Large intestine (tissue), 3 donors: Measurements from ENCODE around the gene PPM1L. TPM values are rescaled to one million over a fixed set of nuclear protein-coding genes. Genes with fewer than 3 reads are reported as not detected.

Experiments used
- DNase-seq, 2 donors: peaks; one replicate each; pipeline versions ENCODE4 v3.0.0 to v3.0.0-alpha.2; 2013
- H3K27ac ChIP-seq: one replicate; pipeline ENCODE4 v1.5.1; 2013; ENCODE audit warnings: low read length
- H3K27me3 ChIP-seq: 2 replicates; pipeline ENCODE4 v1.6.1; 2013; ENCODE audit warnings: low read length; ENCODE audit not compliant: control insufficient read depth, insufficient read depth
- H3K36me3 ChIP-seq: 2 replicates; pipeline ENCODE4 v1.6.1; 2013; ENCODE audit warnings: low read length; ENCODE audit not compliant: control insufficient read depth, insufficient read depth
- H3K4me1 ChIP-seq: one replicate; pipeline ENCODE4 v1.6.1; 2013; ENCODE audit warnings: low read length; ENCODE audit not compliant: control insufficient read depth, insufficient read depth
- H3K4me3 ChIP-seq: one replicate; pipeline ENCODE4 v1.5.1; 2013; ENCODE audit warnings: low read length
- H3K9me3 ChIP-seq: one replicate; pipeline ENCODE4 v1.6.1; 2013; ENCODE audit warnings: mild to moderate bottlenecking, low read depth, low read length, moderate library complexity; ENCODE audit not compliant: control insufficient read depth
- WGBS: methylation state at CpG from one replicate; pipeline ENCODE4 v1.1.5; 2013; ENCODE audit warnings: low lambda C conversion rate; ENCODE audit not compliant: insufficient coverage; 5-methylcytosine and 5-hydroxymethylcytosine counted together
- polyA plus RNA-seq: library from polyadenylated mRNA; unstranded; fragments of 120-200 nt; gene quantifications from one replicate; pipeline ENCODE4 v1.2.1, GENCODE V29; 2013

The PPM1L gene
- polyA plus RNA-seq, 1 donor: 4.5 TPM

- no peaks in the 10 kb centered on the region for H3K4me1 ChIP-seq
- no peak overlapping the region for H3K27ac ChIP-seq
Measured at GRCh38 chr3:160781863-160782262, 25.8 kb downstream of the PPM1L start.

GRCh38 chr3:160784853-160785252 lies 28.8 kb downstream of the PPM1L start:
- Histone ChIP-seq H3K4me3 (no peak overlapping the region), H3K27me3 (no peaks in the 10 kb centered on the region), H3K9me3 (peaks cover 2% of the 10 kb centered on the region), H3K36me3 (no peaks in the 10 kb centered on the region), H3K4me1 (no peaks in the 10 kb centered on the region), H3K27ac (no peak overlapping the region)
- no peak for DNase-seq

More at GRCh38 chr3:160781863-160782262, 25.8 kb downstream of the PPM1L start:
- Histone ChIP-seq H3K27me3 (no peaks in the 10 kb centered on the region), H3K4me3 (no peak overlapping the region), H3K36me3 (no peaks in the 10 kb centered on the region), H3K9me3 (no peaks in the 10 kb centered on the region)
- DNase-seq: no peak
- no CpG with 5 or more reads among the region's 3 CpGs for WGBS

- H3K36me3 ChIP-seq: no peaks in the 10 kb centered on the region
- H3K27me3 ChIP-seq: no peaks in the 10 kb centered on the region
- no peak overlapping the region for H3K4me3 ChIP-seq
- DNase-seq: no peak
- H3K4me1 ChIP-seq: no peaks in the 10 kb centered on the region
- WGBS: 57% methylated on average over 1 of the region's 2 CpGs
- H3K27ac ChIP-seq: no peak overlapping the region
- H3K9me3 ChIP-seq: peaks cover 2% of the 10 kb centered on the region
Measured at GRCh38 chr3:160790726-160791125, 34.7 kb downstream of the PPM1L start.

- Histone ChIP-seq H3K4me3 (no peak overlapping the region), H3K27ac (no peak overlapping the region), H3K36me3 (no peaks in the 10 kb centered on the region), H3K27me3 (no peaks in the 10 kb centered on the region), H3K4me1 (no peaks in the 10 kb centered on the region), H3K9me3 (peaks cover 2% of the 10 kb centered on the region)
- no CpG with 5 or more reads among the region's 2 CpGs for WGBS
- DNase-seq: no peak
Measured at GRCh38 chr3:160792540-160792939, 36.5 kb downstream of the PPM1L start.

- WGBS: no CpG with 5 or more reads among the region's 1 CpG
- Histone ChIP-seq H3K27me3 (no peaks in the 10 kb centered on the region), H3K4me3 (no peak overlapping the region), H3K4me1 (no peaks in the 10 kb centered on the region), H3K36me3 (no peaks in the 10 kb centered on the region), H3K9me3 (no peaks in the 10 kb centered on the region), H3K27ac (no peak overlapping the region)
- DNase-seq: no peak
Measured at GRCh38 chr3:160793722-160794252, 37.8 kb downstream of the PPM1L start.

- no peaks in the 10 kb centered on the region for H3K27me3 ChIP-seq
- no peaks in the 10 kb centered on the region for H3K4me1 ChIP-seq
- no CpG with 5 or more reads among the region's 4 CpGs for WGBS
- H3K36me3 ChIP-seq: no peaks in the 10 kb centered on the region
- no peak overlapping the region for H3K4me3 ChIP-seq
- H3K27ac ChIP-seq: no peak overlapping the region
- DNase-seq: no peak
- no peaks in the 10 kb centered on the region for H3K9me3 ChIP-seq
Measured at GRCh38 chr3:160796089-160796812, 40.2 kb downstream of the PPM1L start.

GRCh38 chr3:160796813-160797164 lies 40.8 kb downstream of the PPM1L start:
- no peaks in the 10 kb centered on the region for H3K9me3 ChIP-seq
- H3K27me3 ChIP-seq: no peaks in the 10 kb centered on the region
- WGBS: 17% methylated on average over 1 of the region's 1 CpG
- peak; percentile 13 to 63 for DNase-seq
- no peaks in the 10 kb centered on the region for H3K36me3 ChIP-seq
- H3K4me3 ChIP-seq: no peak overlapping the region
- no peak overlapping the region for H3K27ac ChIP-seq
- no peaks in the 10 kb centered on the region for H3K4me1 ChIP-seq

- no peaks in the 10 kb centered on the region for H3K4me1 ChIP-seq
- no peaks in the 10 kb centered on the region for H3K36me3 ChIP-seq
- no peak for DNase-seq
- H3K27ac ChIP-seq: no peak overlapping the region
- no peak overlapping the region for H3K4me3 ChIP-seq
- no peaks in the 10 kb centered on the region for H3K9me3 ChIP-seq
- H3K27me3 ChIP-seq: no peaks in the 10 kb centered on the region
- 100% methylated on average over 1 of the region's 3 CpGs for WGBS
Measured at GRCh38 chr3:160797356-160797755, 41.3 kb downstream of the PPM1L start.

GRCh38 chr3:160801386-160802118 lies 45.5 kb downstream of the PPM1L start:
- H3K36me3 ChIP-seq: no peaks in the 10 kb centered on the region
- H3K27me3 ChIP-seq: no peaks in the 10 kb centered on the region
- 88% methylated on average over 3 of the region's 8 CpGs for whole genome bisulfite sequencing
- no peak overlapping the region for H3K27ac ChIP-seq
- no peaks in the 10 kb centered on the region for H3K4me1 ChIP-seq
- no peaks in the 10 kb centered on the region for H3K9me3 ChIP-seq
- DNase-seq: no peak
- H3K4me3 ChIP-seq: no peak overlapping the region

- Histone ChIP-seq H3K4me1 (no peaks in the 10 kb centered on the region), H3K27ac (no peak overlapping the region)
- WGBS: no CpG with 5 or more reads among the region's 1 CpG
Measured at GRCh38 chr3:160804762-160805161, 48.7 kb downstream of the PPM1L start.

More at GRCh38 chr3:160804762-160805161, 48.7 kb downstream of the PPM1L start:
- Histone ChIP-seq H3K27me3 (no peaks in the 10 kb centered on the region), H3K4me3 (no peak overlapping the region), H3K36me3 (no peaks in the 10 kb centered on the region), H3K9me3 (no peaks in the 10 kb centered on the region)
- no peak for DNase-seq
